Measurements from ENCODE around the gene GYG2.
"Not testable (repeated sequence)": the region's sequence is repeated elsewhere in the genome, so short reads cannot be mapped to it uniquely, and the experiment has no call there.

Gene GYG2

DNA sequence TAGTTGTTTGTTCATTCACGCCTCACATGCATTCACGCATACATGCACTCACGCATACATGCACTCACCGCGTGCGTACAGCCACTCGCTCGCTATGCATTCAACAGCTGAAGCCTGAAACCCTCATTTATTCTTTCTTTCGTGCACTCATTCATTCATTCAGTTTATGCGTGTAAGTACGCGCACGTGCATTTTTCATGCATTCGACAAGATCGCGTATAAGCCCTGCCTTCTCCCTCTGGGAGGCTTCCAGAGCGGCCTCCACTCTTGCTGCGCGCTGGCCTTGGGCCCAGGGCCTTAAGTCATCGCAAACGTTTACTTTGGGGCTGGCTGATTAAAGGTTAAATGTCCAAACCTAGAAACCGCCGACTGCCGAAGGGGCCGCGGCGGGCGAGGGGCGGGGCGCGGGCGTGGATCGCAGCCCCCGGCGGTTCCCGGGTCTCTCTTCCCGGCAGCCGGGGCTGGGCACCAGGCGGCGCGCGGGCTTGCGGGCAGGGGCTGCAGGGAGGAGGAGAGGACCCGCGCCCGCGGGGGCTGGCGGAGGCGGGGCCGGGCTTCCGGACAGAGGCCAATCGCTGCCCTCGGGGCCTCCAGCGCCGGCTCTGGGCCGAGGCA lies at the start of gene GYG2:
Gene GYG2, plus strand, starts transcription at position 587 of the 615 bp plus-strand sequence. CDS start 1,259 bp downstream, outside the sequence.
- DNase-seq = no peak

DNA sequence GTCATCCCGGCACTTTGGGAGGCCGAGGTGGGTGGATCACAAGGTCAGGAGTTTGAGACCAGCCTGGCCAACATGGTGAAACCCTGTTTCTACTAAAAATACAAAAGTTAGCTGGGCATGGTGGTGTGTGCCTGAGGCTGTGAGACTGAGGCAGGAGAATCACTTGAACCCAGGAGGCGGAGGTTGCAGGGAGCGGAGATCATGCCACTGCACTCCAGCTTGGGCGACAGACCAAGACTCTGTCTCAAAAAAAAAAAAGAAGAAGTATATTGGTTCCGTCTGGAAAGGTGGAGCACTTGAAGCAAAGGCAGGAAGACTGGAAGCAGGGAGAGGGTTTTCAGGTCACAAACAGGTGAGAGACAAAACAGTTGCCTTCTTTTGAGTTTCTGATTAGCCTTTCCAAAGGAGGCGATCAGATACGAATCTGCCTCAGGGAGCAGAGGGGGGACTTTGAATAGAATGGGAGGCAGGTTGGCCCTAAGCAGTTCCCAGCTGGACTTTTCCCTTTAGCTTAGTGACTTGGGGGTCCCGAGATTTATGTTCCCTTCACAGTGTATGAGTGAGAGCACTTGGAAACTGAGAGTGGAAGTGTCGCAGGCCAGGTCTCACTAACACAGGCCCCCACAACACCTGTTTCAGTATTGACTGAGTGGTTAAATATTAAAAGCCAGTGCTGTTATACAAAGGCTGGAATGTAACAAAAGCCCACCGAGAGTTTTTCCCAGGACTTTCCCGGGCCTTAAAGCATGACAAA lies 48.1 kb upstream of the GYG2 start:
- not testable (repeated sequence) for DNase-seq

DNA sequence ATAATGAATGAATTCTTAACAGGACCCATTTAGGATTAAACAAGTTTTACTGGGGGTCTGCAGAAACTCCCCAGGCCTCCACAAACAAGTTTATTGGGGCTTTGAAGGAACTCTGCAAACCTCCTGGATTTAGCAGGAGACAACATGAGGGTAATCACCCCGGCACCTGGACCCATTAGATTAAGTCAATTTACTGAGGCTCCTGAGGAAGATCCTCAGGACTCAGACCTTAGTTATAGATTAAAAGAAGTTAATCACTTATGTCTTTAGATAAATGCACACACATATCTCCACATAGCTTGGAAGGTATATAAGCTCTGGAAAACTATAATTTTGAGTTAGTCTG lies 47.5 kb upstream of the GYG2 start:
- DNase-seq = no peak

DNA sequence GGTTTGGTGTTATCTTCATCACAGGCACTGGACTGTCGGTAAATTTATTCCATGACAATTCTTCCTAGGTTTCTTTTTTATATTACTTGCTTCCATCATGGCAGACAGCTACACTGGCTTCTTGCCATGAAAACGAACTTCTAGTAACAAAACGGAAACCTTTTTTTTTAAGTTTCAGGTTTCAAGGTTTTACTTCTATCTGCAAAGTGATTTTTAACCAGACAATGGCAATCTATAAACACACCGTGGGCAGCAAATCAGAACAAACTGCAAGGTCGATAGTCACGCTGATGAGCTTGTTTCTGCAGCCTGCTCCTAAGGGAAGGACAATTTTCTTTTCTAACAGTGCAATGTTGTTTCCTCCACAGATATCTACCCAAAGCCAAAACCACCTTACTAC lies 47.0 kb upstream of the GYG2 start:
- DNase-seq = no peak

DNA sequence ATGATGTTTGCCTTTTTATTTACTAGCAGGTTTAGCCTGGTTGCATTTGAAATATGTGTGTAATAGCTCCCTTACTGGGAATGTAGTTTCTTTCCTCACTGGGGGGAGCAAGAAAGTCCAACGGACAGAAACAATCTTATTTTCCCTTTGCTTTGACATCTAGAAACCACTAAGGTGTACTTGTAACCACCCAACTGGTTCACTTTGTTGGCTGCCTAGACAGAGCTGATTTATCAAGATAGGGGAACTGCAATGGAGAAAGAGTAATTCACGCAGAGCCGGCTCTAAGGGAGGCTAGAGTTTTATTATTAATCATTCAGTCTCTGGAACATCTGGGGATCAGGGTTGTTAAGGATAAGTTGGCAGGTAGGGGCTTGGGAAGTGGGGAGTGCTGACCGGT lies 46.6 kb upstream of the GYG2 start:
- no peak for DNase-seq

DNA sequence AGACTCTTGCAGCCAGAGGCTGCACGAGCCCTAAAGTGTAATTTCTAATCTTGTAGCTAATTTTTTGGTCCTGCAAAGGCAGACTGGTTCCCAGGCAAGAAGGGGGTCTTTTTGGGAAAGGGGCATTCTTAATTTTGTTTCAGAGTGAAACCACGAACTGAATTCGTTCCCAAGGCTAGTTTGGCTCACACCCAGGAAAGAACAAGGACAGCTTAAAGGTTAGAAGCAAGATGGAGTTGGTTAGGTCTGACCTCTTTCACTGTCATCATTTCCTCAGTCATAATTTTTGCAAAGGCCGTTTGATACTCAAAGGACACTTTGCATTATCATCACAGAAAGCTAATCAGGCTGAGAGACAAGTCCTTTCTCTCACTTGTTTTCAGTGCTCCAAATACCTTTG lies 46.0 kb upstream of the GYG2 start:
- no peak for DNase-seq

DNA sequence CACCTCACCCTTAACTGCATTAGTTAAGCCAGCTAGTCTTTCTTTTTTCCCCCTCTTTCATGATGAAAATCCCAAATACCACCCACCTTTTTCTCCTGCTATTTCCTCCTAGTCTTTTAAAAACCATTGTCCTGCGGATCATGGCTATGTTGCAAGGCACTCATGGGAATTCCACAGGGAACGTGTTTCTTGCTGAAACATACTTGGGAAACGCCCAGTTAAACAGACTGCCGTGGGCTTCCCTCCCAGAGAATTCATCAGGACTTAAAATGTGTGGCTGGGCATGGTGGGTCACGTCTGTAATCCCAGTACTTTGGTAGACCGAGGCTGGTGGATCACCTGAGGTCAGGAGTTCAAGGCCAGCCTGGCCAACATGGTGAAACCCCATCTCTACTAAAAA lies 44.7 kb upstream of the GYG2 start:
- no peak for DNase-seq

DNA sequence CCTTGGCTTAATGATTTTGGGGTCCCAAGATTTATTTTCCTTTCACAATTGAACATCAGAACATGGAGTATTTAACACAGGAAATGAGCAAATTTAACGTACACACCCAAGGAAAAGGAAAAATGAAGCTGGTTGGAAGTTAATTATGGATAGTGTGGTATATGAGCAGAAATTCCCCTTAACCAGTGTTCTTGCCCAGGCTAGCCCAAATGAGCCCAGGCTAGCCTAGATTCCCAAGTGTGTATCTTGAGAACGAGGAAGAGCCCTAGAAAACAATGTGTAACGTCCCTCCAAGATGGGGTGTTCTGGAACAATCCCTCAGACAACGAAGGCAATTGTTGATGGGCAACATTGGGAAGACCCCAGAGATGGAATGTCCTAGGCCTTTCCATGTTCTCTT lies 43.2 kb upstream of the GYG2 start:
- DNase-seq = no peak

DNA sequence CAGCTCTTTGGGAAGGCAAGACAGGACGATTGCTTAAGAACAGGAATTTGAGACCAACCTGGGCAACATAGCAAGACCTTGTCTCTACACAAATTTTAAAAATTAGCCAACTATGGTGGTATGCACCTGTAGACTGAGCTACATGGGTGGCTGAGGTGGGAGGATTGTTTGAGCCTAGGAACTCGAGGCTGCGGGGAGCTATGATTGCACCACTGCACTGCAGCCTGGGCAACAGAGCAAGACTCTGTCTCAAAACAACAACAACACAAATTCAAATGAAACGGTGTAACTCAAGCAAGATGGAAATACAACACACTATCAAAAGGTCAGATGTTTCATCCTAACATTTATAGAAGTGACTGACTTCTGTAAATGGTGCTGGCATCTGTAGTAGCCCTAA lies 39.8 kb upstream of the GYG2 start:
- DNase-seq = no peak

DNA sequence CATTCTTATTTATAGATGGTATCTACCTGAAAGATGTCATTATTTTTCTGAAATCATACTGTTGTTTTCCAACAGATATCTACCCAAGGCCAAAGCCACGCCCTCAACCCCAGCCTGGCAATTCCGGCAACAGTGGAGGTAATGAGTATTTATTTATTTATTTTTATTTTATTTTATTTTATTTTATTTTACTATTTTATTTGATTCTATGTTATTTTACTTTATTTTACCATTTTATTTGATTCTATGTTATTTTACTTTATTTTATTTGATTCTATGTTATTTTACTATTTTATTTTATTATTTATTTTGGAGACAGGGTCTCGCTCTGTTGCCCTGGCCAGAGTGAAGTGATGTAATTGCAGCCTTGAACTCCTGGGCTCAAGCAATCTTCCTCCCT lies 39.2 kb upstream of the GYG2 start:
- DNase-seq = no peak

DNA sequence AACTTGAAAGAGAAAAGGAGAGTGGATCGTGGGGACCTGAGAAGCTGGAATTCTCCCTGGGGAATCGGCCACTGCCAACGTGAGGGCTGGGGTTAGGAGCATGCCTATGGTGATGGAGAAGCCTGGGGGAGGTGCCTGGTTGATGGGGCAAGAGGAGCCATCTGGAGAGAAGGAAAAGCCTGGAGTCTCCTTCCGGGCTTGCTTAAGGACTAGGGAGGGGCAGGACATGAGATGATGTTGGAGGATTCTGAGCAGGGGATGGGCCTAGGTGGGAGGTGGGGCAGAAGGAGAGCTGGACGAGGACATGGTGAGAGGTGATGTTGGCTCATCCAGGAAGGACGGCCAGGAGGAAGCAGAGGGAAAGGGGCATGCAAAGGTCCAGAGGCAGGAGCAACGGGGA lies 35.0 kb upstream of the GYG2 start:
- DNase-seq = no peak

DNA sequence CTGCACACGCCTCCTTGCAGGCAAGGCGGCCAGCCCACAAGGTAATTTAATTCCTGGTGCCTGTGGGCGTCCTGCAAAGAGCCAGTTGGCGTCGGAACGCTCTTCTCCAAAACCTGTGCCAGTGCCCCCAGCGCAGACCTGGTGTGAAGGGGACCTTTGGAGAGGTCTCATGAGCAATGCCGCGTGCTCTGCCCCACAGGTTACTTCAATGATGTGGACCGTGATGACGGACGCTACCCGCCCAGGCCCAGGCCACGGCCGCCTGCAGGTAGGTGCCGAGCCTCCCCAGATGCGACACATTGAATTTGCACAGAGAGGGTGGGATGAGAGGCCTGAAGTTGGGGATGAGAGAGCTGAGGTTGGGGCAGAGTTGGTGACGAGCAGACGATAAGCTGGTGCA lies 34.4 kb upstream of the GYG2 start:
- DNase-seq = no peak

DNA sequence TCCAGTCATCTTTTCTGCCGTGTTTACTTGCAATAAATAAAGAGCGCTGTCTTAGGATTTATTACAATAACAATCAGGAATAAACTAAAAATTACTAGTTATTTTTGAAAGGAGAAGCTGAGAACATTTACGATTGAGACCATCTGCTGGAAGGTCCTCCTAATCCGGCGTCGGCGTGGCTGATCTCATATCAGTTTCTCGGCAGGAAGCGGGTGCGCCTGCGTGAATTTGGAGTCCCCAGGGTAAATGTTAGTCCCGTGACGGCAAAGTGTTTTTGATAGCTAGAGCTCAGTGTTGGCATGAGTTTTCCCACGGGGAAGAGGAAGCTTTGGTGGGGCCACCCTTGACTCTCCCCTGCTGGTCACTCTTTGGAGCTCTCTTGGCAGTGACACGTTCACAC lies 31.9 kb upstream of the GYG2 start:
- DNase-seq = not testable (repeated sequence)

DNA sequence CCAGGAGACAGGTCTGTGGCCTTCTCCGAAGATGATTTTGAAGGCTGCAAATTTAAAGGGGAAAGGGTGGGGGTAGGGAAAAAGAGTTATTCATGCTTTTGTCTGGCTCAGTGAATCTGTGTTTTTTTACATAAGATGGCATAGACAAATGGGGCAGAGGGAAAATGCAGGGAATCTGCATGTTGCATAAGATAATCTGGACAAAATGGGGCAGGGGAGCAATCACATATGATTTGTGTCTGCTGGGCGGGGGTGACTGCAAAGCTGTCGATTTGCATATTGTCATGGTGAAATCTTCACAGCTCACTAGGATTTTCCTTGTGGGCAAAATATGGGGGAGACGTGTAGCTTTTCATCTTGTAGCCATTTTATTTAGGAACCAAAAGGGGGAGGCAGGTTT lies 29.4 kb upstream of the GYG2 start:
- DNase-seq = no peak

DNA sequence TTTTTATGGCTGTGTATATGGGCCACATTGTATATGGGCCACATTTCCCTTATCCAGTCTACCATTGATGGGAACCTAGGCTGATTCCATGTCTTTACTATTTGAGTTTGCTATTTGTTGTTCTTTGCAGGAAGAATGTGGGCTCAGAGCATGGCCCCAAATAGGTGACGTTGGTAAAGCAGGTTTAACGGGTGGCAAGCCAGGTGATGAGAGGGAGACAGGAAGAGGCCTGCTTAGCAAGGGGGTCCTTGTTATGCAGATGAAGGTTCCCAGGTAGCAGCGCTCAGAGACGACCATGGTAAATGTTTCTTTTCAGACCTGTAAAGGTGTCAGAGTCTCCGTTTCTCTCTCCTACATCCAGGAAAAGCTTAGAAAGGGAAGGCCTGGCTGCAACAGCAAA lies 28.8 kb upstream of the GYG2 start:
- DNase-seq = not testable (repeated sequence)

DNA sequence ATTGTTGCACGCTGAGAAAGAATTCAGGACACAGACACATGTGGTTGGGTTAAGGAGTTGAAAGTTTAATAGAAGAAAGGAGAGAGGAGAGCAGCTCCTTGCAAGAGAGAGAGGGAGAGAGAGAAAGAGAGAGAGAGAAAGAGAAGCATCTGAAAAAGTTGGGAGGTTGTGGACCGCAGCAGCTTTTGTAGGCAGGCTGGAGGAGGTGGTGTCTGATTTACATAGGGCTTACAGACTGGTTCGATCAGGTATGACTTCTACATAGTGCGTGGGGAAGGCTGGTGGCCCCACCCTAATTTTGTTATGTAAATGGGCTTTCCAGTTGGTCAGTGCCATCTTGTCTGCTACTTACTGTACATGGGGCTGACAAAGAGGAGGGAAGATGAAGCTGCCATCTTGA lies 27.5 kb upstream of the GYG2 start:
- no peak for DNase-seq

DNA sequence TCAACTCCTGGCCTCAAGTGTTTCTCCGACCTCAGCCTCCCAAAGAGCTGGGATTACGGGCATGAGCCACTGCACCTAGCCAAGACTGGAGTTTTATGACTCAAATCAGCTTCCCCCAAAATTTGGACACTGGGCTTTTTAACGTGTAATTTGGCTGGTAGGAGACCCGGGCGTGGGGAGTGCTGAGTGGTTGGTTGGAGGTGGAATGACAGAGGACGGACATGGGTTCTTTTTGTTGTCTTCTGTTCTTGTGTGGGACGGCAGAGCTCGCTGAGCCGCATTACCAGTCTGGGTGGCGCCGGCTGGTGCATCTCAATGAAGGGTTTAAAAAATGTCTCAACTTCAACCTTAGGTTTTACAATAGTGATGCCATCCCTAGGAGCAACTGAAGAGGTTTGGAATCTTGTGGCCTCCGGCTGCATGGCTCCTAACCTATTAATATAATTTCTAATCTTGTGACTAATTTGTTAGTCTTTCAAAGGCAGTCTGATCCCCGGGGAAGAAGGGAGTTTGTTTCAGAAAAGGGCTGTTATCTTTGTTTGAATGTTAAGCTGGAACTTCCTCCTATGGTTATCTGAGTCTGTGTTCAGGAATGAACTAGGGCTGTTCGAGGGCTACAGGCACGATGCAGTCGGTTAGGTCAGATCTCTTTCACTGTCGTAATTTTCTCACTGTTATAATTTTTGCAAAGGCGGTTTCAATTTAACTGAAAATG lies 26.2 kb upstream of the GYG2 start:
- not testable (repeated sequence) for DNase-seq

DNA sequence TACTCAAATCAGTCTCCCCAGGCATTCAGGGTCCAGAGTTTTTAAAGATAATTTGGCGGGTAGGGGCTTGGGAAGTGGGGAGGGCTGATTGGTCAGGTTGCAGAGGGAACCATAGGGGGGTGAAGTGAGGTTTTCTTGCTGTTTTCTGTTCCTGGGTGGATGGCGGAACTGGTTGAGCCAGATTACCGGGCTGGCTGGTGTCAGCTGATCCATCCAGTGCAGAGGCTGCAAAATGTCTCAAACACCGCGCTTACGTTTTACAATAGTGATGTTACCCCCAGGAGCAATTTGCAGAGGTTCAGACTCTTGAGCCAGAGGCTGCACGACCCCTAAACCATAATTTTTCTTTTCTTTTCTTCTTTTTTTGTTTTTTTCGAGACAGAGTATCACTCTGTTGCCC lies 25.2 kb upstream of the GYG2 start:
- DNase-seq = not testable (repeated sequence)

DNA sequence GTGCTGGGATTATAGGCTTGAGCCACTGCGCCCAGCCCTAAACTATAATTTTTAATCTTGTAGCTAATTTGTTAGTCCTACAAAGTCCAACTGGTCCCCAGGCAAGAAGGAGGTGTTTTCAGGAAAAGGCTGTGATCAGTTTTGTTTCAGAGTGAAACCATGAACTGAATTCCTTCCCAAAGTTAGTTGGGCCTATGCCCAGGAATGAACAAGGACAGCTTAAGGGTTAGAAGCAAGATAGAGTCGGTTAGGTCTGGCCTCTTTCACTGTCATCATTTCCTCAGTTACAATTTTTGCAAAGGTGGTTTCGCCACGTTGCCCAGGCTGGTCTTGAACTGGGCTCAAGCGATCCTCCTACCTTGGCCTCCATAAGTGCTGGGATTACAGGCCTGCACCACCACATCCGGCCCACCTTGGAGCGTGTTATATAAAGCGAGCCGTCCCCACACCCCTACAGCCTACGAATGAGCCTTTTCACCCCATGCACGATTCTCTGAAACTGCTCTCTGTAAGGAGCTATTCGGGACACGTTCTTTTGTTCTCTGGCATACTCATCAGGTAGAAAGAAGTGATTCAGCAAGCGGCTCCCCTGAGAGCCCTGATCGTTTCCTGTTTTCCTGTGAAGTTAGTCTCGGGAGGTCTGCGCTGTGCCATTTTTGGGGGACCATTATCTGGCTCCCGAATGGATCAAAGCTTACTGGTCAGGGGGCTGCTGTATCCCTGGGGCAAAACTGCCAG lies 24.5 kb upstream of the GYG2 start:
- DNase-seq = not testable (repeated sequence)

DNA sequence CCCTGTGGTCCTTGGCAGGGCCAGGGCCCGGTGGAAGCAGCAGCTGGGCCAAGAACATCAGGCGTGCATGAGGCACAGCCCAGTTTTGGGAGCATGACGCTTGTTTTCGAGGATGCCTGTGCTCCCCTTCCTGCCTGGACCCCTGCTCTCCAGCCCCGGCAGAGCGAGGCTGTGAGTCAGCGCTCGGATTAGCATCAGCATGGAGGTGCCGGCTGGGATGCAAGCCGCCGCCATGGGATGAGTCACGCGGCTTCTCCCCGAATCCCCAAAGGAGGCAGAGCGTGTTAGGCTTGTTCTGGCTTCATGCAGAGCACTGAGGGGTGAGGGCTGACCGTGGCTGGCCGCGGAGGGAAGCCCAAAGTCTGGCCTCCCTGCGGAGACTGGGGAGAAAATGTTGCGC lies 23.9 kb upstream of the GYG2 start:
- DNase-seq = not testable (repeated sequence)

DNA sequence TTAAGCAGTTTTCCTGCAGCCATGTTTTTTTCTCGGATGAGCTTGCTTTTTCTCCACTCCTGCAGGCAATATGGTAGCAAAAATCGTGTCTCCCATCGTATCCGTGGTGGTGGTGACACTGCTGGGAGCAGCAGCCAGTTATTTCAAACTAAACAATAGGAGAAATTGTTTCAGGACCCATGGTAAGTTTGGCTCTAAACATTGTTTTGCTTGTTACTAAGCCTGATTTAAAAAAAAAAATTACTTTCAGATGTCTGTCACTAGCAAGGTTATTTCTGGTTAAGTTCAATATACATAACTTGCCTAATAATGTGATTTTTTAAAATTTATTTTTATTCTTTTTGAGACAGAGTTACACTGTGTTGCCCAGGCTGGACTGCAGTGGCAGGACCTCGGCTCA lies 17.5 kb upstream of the GYG2 start:
- DNase-seq = no peak

DNA sequence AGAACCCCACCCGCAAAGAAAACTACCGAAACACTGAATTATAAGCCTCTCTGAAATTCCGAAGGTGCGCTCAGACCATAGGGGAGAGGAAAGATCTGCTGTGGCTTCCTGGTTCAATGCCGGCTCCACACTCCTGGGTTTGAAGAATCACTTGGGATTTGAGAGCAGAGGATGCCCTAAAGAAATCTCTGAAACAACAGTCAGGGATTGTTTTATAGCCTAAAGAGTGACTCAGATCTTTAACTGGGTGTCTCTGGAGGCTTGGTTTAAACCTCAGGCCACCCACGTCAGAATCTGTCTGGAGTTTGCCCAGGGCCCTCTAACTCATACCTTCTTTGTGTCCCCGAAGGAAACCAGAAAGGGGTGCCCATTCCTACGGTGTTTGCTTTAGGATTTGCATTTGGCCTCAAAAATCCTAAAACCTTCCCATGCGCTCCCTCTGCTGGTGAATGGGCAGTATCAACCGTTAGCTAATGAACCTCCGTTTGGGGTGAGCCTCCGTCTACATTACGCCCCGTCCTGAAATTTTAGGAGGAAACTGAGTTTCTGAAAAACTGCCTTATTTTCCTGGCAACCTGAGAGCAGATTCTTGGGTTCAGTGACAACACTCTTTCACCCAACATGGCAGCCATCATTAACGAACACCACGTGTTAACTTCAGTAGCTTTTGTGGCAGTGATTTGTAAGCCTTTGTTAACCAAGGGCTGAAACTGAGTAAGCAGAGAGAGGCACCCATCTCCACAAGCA lies 16.4 kb upstream of the GYG2 start:
- peak; percentile 7 for DNase-seq

DNA sequence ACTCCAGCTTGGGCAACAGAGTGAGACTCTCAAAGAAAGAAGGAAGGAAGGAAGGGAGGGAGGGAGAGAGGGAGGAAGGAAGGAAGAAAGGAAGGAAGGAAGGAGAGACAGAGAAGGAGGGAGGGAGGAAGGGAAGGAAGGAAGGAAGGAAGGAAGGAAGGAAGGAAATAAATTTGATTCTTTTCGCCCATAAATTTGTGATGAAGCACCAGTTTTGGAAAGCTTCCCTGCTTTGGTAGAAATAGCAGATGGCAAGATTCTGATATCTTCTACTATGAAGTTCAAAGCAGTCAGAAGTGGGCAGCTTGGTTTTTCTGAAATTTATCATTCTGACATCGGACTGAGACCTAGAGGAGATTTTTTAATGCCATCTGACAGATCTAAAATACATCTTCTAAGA lies 11.7 kb upstream of the GYG2 start:
- no peak for DNase-seq
